Stimulated activated CD4-positive, alpha-beta T cell treated with anti-CD3 and anti-CD28 coated beads, Interleukin-4, amount 100 ng/mL, for 1 hour (primary cell): ENCODE data around the gene CTDP1.

Experiments used
- DNase-seq: peaks from one replicate; pipeline ENCODE4 v3.0.0-alpha.2; 2020

Gene CTDP1

GRCh38 chr18:79787527-79787864, 107.9 kb downstream of the CTDP1 start:
- no peak for DNase-seq

GRCh38 chr18:79787865-79788733, 108.5 kb downstream of the CTDP1 start:
- no peak for DNase-seq

GRCh38 chr18:79788734-79789085, 109.1 kb downstream of the CTDP1 start:
- DNase-seq = no peak

- DNase-seq = no peak
Measured at GRCh38 chr18:79789091-79789891, 109.7 kb downstream of the CTDP1 start.

- no peak for DNase-seq
Measured at GRCh38 chr18:79789901-79790890, 110.6 kb downstream of the CTDP1 start.

GRCh38 chr18:79790996-79791972, 111.7 kb downstream of the CTDP1 start:
- DNase-seq = no peak

- DNase-seq = no peak
Measured at GRCh38 chr18:79792096-79792987, 112.7 kb downstream of the CTDP1 start.

- no peak for DNase-seq
Measured at GRCh38 chr18:79792988-79793355, 113.4 kb downstream of the CTDP1 start.

GRCh38 chr18:79794846-79795245, 115.2 kb downstream of the CTDP1 start:
- DNase-seq = no peak

GRCh38 chr18:79795446-79795845, 115.8 kb downstream of the CTDP1 start:
- DNase-seq = no peak

- no peak for DNase-seq
Measured at GRCh38 chr18:79796016-79796415, 116.4 kb downstream of the CTDP1 start.

- no peak for DNase-seq
Measured at GRCh38 chr18:79796531-79797405, 117.2 kb downstream of the CTDP1 start.

GRCh38 chr18:79797518-79798345, 118.1 kb downstream of the CTDP1 start, which contains the start of gene KCNG2:
KCNG2 (plus strand) TSS chr18:79797938; CDS start chr18:79863668, 65,730 bp downstream.
- DNase-seq = peak; percentile 15

GRCh38 chr18:79798346-79798998, 118.9 kb downstream of the CTDP1 start:
- no peak for DNase-seq

GRCh38 chr18:79798999-79799370, 119.4 kb downstream of the CTDP1 start:
- no peak for DNase-seq

GRCh38 chr18:79799619-79800370, 120.2 kb downstream of the CTDP1 start:
- DNase-seq = no peak
